ENCODE measurements around the gene KRT35.

The KRT35 gene

GRCh38 chr17:41481036-41481435, at the start of gene KRT35:
Gene KRT35 (minus strand): TSS chr17:41481151. CDS start chr17:41481097, 54 bp downstream.
- no peak for DNase-seq

- DNase-seq: peak; percentile 70
These were observed 49.4 kb upstream of the KRT35 start for GRCh38 chr17:41530062-41531048.

- DNase-seq: no peak
These were observed 48.6 kb upstream of the KRT35 start for GRCh38 chr17:41529491-41529915.

DNA sequence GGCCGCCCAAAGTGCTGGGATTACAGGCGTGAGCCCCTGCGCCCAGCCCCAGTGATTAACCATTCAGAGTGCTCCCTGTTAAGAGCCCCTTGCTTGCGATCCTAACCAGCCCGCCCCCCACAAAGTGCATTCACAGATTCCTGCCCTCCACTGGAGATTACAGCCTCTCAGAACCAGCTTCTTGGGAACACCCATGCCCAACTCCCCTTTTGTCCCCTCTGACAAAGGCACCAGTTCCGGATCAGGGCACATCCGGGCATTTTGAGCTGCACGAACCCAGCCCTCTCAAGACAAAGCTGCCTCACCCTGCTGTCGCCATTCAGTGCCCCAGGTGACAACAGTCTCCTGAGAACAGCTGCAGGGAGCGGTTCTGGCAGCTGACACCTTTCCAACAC, 48.0 kb upstream of the KRT35 start:
- no peak for DNase-seq

DNA sequence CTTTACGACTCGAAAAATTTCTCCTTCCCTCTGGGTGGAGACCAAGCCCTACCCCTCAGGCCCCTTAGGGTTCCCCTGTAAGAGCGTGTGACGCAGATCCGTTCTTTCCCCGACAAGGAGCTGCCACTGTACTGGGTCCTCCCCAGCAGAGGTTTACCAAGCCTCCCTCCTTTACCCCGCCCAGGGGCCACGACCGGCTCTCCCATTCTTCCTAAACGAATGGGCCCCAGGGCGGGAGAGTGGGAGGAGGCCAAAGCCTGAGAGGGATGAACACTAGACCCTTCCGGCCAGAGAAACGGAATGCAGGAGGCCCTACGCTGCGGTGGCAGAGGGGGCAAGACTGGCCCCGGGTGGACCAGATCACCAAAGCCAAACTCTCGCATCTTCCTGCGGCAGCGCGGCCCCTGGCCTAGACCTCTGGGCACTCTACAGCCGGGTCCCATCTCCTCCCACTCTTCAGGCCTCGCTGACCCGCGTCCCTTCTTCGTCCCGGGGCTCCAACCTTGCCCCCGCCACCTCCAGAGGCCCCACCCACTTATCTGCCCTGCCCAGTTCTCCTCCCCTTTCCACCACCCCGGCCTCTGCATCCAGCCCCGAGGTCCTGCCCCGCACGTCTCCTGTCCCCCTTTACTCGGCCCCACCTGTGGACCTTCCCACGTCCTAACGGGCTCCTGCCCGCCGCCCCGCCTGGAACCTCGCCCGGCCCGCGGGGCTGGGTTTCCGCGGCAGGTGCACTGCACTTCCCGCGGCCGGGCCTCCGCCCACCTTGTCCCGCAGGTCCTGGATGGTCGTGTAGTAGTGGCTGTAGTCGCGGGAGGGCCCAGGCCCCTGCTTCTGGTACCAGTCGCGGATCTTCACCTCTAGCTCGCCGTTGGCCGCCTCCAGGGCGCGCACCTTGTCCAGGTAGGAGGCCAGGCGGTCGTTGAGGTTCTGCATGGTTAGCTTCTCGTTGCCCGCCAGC, 46.4 kb upstream of the KRT35 start:
- no peak for DNase-seq

DNA sequence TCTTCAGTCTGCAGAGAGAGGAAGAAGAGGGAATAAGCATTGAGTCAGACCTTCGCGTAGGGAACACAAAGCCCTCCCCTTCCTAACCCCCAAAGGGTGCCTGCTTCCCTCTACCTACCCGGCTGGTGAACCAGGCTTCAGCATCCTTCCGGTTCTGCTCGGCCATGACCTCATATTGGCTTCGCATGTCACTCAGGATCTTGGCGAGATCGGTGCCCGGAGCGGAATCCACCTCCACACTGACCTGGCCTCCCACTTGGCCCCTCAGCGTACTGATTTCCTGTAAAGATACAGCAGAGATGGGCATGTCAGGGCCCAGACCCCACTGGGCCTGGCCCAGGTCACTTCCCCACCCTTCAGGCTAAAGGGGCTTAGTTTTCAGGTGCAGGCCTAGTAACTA, 43.3 kb upstream of the KRT35 start:
- no peak for DNase-seq

DNA sequence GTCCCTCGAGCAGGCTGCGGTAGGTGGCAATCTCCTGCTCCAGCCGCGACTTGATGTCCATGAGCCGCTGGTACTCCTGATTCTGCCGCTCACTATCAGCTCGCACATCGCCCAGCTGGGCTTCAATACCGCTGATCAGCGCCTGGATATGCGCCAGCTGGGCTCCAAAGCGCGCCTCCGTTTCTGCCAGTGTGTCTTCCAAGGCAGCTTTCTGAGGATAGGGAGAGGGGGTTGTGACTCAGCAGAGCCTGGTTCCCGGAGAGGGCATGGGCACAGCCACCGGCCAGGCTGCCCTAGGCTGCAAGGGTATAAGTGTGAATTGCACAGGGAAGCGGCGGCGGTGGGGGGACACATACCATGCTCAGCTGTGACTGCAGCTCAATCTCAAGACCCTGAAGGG, 42.8 kb upstream of the KRT35 start:
- no peak for DNase-seq

GRCh38 chr17:41523225-41523593, 42.3 kb upstream of the KRT35 start:
- no peak for DNase-seq

GRCh38 chr17:41522301-41523224, 41.6 kb upstream of the KRT35 start:
- no peak for DNase-seq

- DNase-seq: peak; percentile 84
These were observed 40.8 kb upstream of the KRT35 start for GRCh38 chr17:41521574-41522261.

DNA sequence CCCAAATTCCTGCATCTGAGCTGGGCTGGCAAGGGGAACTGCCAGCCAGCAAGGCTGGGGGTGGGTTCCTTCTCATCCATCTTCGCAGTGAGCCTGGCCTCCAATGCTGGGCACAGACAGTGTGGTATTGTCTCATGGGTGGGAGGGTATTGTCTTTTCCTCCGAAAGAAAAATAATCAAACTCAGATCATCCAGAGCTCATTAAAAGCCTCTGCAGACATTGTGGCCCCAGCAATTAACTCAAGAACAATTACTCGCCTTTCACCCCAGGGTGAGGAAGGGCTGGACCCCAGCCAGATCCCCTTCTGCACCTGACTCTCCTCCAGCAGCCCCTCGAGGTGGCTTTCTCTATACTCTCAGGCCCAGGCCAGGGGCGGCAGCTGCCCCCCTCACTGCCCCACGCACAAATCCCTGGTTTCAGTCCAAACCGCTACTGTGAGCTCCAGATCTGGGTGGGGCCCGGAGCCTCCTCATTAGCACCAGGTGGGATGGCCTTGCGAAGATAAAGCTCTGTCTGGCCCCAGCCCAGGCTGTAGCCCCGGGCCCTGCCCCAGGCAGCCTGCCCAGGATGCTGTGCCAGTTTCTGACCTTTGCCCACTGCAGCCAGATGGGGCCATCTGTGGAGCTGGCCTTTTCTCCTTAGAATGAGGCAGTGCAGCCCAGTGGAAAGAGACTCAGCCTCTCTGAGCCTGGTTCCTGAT, 40.0 kb upstream of the KRT35 start:
- no peak for DNase-seq

GRCh38 chr17:41519501-41520224, 38.7 kb upstream of the KRT35 start:
- no peak for DNase-seq

DNA sequence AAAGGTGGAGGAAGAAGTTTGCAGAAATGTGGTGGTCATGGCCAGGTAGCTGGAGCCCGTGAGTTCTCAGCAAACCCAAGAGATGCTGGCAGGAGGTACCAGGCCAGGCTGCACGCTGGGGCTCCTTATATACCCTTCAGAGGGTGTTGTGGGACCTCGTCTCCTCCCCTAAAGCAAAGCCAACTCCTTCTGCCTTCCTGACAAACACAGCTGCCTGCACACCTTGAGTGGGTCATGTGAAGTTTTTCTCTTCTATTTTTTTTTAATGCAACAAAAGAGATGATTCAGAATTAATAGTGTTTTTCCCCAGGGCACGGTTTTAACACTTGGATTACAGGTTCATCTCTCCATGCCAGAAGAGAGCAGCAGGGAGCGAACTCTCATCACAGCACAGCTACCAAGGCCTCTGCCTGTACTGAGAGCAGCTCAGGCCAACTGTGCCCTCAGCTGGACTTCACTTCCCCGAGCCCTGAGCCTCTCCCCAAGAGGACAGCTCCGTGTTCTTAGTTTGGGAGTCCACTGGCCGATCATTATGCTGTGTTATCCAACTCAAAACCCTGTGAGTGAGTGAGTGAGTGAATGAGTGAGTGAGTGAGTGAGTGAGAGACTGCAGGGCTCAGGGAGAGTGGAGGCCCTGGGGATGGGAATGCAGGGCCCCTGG, 38.0 kb upstream of the KRT35 start, which contains the start of gene KRT15:
KRT15 (minus strand) TSS at position 102 of the 661 bp plus-strand sequence; CDS start at position 39, 63 bp downstream.
- no peak for DNase-seq

GRCh38 chr17:41518031-41518430, 37.1 kb upstream of the KRT35 start:
- no peak for DNase-seq

DNA sequence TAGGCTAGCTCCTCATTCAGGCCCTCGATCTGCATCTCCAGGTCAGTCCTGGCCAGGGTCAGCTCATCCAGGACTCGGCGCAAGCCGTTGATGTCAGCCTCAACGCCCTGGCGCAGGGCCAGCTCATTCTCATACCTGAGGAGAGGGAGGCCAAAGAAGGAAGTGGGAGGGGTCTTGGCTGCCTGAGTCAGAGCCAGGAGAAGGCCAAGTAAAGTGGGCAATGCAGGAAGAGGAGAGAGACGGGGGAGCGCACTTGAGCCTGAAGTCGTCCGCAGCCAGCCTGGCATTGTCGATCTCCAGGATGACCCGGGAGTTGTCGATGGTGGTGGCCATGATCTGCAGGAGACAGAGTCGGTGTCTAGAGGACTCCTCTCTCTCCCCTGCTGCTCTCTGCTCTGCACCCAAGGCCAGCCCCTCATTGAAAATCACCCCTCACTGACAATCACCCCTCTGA, 35.9 kb upstream of the KRT35 start:
- no peak for DNase-seq

DNA sequence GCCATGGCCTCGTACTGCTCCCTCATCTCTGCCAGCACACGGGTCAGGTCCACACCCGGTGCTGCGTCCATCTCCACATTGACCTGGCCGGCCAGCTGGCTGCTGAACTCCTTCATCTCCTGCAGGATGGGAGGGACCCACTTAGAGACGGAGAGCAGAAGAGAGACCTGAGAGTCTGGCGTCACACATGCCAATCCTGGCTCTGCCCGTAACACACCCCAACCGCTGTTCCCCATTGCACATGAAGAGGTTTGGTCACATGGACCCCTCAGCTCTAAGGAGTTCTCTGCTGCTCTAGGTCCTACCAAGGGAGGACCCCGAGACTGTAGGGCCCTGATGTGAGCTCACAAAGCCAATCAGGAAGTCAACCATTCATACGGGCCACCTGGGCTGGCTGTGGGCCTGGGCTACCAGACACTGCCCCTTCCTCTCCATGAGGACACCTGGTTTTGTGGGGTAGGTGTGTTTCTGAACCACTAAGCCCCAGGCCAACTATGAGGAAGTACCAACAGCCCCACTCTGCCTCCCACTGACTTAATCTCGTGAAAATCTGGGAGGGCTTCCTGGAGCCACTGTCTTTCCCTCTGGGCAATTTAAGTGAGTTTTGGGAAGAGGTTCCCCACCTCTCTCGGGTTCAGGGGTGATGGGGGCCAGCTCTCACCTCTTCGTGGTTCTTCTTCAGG, 35.3 kb upstream of the KRT35 start:
- no peak for DNase-seq

DNA sequence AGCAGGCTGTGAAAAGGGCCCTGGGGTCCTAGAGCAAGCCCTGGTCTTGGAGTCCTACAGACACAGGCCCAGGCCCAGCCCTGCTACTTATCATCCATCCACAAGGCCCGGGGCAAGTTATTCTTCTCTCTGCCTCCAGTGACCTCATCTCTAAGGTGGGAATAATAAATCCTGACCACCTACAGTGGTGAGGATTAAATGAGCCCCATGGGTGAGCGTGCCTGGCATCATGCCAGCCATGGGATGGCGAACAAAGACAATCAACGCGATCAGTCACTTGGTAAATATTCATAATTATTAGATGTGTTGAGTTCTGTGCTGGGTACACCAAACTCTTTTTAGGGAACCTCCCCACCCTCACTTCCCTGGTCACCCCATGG, 32.2 kb upstream of the KRT35 start:
- DNase-seq: no peak

DNA sequence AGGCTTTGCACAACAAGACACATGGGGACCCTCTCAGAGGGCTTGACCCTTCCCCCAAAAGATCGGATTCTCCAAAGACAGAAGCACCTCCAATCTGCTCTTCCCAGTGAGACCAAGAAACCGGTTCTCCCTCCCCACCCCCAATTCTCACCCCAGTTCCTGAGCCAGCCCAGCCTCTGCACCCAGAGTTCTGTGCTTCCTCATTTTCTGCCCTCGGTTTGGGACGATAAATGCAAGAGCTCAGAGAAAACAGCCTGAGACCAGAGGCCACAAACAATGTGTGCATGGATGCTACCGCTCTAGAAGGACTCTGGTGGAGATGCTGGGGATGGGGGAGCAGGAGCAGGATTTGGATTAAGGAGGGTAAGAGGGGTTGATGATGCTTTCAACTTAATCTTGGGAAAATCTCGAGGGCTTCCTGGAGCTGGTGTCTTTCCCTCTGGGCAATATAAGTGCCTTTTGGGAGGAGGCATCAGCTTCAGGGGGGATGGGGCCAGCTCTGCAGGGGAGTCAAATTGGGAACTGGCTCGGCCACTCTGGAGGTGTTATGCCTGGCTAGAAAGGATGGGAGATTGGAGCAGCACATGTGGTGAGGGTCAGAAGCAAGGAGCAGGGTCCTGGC, 31.7 kb upstream of the KRT35 start:
- no peak for DNase-seq

DNA sequence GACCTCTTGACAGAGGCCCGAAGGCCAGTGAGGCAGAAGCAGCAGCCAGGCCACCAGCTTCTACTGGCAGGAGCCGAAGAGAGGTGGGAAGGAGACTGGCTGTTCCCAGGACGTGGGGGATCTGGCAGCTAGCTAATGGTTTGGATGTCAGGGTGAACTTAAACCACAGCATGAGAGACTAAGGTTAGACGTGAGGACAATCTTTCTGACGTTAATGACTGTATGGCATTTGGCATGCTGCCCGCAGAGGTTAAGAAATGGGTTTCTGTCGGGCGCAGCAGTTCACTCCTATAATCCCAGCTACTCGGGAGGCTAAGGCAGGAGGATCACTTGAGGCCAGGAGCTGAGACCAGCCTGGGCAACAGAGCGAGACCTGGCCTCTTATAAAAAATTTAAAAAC, 30.8 kb upstream of the KRT35 start:
- DNase-seq: no peak
